GM19324 (cell line): ENCODE results near the gene RIPPLY2.
"Not testable (repeated sequence)": the region's sequence is repeated elsewhere in the genome, so short reads cannot be mapped to it uniquely, and the experiment has no call there.

Experiments
- ATAC-seq: cut with Tn5 transposase; IDR thresholded peaks from one replicate; pipeline ENCODE4 v1.9.1; 2021; ENCODE audit warnings: mild to moderate bottlenecking, moderate library complexity; ENCODE audit not compliant: unreplicated experiment, low FRiP score

RIPPLY2 gene

GRCh38 chr6:83853178-83854000, at the start of gene RIPPLY2:
Gene RIPPLY2 (plus strand): TSS chr6:83853360. CDS start chr6:83853417, 57 bp downstream.
- no peak for ATAC-seq

GRCh38 chr6:83803492-83803891, 49.7 kb upstream of the RIPPLY2 start:
- not testable (repeated sequence) for ATAC-seq

- no peak for ATAC-seq
These were observed 48.3 kb upstream of the RIPPLY2 start for GRCh38 chr6:83804886-83805285.

- no peak for ATAC-seq
These were observed 45.2 kb upstream of the RIPPLY2 start for GRCh38 chr6:83808005-83808404.

GRCh38 chr6:83808926-83809325, 44.2 kb upstream of the RIPPLY2 start:
- ATAC-seq: no peak

- ATAC-seq: no peak
These were observed 40.6 kb upstream of the RIPPLY2 start for GRCh38 chr6:83812595-83812994.

GRCh38 chr6:83815631-83816272, 37.4 kb upstream of the RIPPLY2 start:
- ATAC-seq: no peak

GRCh38 chr6:83822629-83823169, 30.5 kb upstream of the RIPPLY2 start:
- no peak for ATAC-seq

- ATAC-seq: no peak
These were observed 28.8 kb upstream of the RIPPLY2 start for GRCh38 chr6:83824388-83824801.

GRCh38 chr6:83824831-83825230, 28.3 kb upstream of the RIPPLY2 start:
- no peak for ATAC-seq

- no peak for ATAC-seq
These were observed 26.1 kb upstream of the RIPPLY2 start for GRCh38 chr6:83827050-83827449.

- ATAC-seq: no peak
These were observed 14.4 kb upstream of the RIPPLY2 start for GRCh38 chr6:83838727-83839126.

- ATAC-seq: no peak
These were observed 9.0 kb upstream of the RIPPLY2 start for GRCh38 chr6:83844170-83844569.

GRCh38 chr6:83846291-83846690, 6.9 kb upstream of the RIPPLY2 start:
- ATAC-seq: no peak

GRCh38 chr6:83847179-83847578, 6.0 kb upstream of the RIPPLY2 start:
- no peak for ATAC-seq

GRCh38 chr6:83849127-83849526, 4.0 kb upstream of the RIPPLY2 start:
- ATAC-seq: no peak

- ATAC-seq: no peak
These were observed 3.5 kb upstream of the RIPPLY2 start for GRCh38 chr6:83849610-83850009.

GRCh38 chr6:83852528-83853177, 507 bp upstream of the RIPPLY2 start:
- ATAC-seq: no peak

GRCh38 chr6:83854001-83854501, 891 bp downstream of the RIPPLY2 start:
- ATAC-seq: no peak

GRCh38 chr6:83854766-83855165, 1.6 kb downstream of the RIPPLY2 start:
- no peak for ATAC-seq
